GM12872 (cell line): ENCODE data around the gene MUCL3.

Experiments used
- TF ChIP-seq, protein P1 (sequence below): IDR thresholded peaks from 3 replicates; pipeline ENCODE4 v1.5.1; 2011; ENCODE audit warnings: low read depth, mild to moderate bottlenecking, low read length, moderate library complexity; ENCODE audit not compliant: insufficient read depth

The MUCL3 gene, protein sequence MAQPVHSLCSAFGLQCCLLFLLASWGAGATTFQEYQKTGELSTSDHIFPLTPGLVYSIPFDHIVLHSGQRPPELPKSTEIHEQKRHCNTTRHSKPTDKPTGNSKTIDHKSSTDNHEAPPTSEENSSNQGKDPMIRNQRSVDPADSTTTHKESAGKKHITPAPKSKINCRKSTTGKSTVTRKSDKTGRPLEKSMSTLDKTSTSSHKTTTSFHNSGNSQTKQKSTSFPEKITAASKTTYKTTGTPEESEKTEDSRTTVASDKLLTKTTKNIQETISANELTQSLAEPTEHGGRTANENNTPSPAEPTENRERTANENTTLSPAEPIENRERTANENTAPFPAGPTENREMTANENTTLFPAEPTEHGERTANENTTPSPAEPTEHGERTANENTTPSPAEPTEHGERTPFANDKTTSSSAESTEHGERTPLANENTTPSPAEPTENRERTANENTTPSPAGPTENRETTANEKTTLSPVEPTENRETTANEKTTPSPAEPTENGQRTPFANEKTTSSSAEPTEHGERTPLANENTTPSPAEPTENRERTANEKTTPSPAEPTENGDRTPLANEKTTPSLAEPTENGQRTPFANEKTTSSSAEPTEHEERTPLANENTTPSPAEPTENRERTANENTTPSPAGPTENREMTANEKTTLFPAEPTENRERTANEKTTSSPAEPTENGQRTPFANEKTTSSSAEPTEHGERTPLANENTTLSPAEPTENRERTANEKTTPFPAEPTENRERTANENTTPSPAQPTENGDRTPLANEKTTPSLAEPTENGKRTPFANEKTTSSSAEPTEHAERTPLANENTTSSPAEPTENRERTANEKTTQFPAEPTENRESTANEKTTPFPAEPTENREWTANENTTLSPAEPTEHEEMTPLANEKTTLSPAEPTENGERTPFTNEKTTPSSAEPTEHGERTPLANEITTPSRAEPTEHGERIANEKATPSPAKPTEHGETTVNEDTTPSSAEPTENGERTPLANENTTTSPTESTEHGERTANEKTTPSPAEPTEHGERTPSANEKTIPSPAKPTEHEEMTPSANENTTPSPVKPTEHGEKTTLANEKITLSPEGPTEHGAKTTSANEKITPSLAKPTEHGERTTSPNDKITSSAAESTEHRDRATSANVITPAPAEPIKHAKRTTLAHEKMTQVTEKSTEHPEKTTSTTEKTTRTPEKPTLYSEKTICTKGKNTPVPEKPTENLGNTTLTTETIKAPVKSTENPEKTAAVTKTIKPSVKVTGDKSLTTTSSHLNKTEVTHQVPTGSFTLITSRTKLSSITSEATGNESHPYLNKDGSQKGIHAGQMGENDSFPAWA (N-terminal part only)

DNA sequence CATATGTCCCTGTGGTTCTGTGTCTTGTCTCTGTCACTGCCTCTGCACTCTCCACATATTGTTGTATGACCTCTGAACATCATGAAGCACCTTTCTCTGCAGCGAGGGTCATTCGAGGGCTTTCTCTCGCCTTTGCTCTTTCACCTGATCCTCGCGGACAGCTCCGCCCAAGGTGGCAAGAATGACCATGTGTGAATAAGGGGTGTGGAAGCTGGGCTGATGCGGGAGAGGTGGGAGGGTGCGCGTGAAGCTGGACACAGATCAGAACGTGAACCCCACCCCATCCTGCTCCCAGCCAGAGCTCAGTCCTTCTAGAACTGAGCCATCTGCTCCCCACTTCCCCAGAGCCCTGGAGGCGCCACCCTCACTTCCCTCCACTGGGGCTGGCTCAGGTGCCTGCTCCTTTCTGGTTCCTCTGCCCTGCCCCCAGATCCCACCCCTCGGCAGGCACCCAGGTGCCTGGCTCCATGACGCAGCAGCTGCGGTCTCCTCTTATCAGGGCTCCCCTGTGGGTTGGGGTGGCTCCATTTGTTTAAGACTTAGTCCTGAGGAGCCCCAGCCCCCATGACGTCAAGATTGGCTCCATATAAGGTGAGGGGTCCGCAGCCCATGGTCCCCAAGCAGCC lies at the start of gene MUCL3:
MUCL3 (plus strand) TSS at position 613 of the 626 bp plus-strand sequence. CDS start 27 bp downstream, outside the sequence.
- TF ChIP-seq, protein P1, sequence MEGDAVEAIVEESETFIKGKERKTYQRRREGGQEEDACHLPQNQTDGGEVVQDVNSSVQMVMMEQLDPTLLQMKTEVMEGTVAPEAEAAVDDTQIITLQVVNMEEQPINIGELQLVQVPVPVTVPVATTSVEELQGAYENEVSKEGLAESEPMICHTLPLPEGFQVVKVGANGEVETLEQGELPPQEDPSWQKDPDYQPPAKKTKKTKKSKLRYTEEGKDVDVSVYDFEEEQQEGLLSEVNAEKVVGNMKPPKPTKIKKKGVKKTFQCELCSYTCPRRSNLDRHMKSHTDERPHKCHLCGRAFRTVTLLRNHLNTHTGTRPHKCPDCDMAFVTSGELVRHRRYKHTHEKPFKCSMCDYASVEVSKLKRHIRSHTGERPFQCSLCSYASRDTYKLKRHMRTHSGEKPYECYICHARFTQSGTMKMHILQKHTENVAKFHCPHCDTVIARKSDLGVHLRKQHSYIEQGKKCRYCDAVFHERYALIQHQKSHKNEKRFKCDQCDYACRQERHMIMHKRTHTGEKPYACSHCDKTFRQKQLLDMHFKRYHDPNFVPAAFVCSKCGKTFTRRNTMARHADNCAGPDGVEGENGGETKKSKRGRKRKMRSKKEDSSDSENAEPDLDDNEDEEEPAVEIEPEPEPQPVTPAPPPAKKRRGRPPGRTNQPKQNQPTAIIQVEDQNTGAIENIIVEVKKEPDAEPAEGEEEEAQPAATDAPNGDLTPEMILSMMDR = no peak

DNA sequence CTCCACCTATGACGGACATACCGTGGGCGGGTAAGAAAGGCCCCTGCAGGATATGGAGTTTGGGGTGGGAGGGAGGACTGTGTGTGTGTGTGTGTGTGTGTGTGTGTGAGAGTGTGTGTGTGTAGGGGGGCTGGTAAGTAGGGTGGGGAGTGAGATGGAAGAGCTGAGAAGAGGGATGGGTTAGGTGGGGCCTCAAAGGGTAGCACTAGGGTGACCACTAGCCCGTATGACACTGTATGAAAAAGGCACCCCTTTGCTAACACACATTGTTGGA lies 49.4 kb upstream of the MUCL3 start:
- TF ChIP-seq, protein P1 = no peak

DNA sequence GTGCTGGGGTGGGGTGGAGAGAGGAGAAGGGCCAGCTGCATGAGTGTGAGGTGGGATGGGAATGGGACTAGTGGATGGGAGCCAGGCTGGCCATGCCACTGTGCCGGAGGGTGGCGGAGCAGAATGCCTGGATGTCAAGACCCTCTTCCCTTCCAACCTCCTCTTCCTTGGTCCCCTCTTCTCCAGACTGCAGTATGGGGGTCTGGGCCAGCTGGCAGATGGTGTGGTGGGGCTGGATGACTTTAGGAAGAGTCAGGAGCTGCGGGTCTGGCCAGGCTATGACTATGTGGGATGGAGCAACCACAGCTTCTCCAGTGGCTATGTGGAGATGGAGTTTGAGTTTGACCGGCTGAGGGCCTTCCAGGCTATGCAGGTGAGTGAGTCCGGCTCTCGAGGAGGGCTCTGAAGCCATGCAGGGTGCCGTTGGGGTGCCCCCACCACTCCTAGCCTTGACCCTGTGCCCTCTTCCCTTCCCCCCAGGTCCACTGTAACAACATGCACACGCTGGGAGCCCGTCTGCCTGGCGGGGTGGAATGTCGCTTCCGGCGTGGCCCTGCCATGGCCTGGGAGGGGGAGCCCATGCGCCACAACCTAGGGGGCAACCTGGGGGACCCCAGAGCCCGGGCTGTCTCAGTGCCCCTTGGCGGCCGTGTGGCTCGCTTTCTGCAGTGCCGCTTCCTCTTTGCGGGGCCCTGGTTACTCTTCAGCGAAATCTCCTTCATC lies 48.8 kb upstream of the MUCL3 start:
- TF ChIP-seq, protein P1 = no peak

DNA sequence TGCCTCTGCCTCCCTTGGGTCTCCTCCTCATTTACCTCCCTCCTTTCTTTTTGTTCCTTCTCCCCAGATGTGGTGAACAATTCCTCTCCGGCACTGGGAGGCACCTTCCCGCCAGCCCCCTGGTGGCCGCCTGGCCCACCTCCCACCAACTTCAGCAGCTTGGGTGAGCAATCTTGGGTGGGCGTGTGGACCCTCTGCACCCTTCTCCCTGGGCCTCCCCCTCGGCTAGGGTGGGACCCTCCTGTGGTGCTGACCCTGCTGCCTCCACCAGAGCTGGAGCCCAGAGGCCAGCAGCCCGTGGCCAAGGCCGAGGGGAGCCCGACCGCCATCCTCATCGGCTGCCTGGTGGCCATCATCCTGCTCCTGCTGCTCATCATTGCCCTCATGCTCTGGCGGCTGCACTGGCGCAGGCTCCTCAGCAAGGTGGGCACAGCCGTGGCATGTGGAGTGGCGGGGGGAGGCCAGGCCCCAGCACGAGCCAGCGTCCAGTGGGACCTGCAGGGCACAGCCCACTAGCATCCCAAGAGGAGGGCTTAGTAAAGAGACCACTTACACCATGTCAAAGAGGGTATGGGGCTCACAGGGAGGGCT lies 47.7 kb upstream of the MUCL3 start:
- TF ChIP-seq, protein P1 = no peak

DNA sequence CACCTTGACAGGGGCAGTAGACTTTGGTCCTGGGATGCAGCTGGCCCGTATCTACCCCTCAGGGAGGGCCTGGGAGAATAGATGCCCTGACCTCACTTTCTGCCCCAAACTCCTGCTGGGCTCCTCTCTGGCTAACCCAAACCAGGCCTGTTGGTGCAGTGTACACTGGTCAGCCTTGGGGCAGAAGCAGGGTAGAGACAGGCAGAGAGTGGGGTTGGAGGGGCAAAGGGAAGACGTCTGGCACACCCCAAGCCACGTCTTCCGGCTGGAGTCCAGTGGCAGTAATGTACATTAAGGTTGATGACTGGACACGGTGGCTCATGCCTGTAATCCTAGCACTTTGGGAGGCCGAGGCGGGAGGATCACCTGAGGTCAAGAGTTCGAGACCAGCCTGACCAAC lies 47.1 kb upstream of the MUCL3 start:
- TF ChIP-seq, protein P1 = no peak

DNA sequence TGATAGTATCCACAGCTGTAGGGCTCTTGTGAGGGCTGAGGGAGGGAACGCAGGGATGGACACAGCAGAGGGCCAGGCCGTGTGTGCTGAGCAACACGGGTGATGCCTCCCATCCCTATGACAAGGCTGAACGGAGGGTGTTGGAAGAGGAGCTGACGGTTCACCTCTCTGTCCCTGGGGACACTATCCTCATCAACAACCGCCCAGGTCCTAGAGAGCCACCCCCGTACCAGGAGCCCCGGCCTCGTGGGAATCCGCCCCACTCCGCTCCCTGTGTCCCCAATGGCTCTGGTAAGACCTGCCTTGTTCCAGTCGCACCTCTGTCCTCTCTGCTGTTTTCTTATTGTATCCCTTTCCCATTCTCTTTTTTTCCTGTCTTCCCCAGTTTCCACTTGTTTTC lies 46.4 kb upstream of the MUCL3 start:
- TF ChIP-seq, protein P1 = no peak
